GM19193 (cell line): ENCODE measurements around the gene CAMTA1.

ENCODE experiments used
- POLR2A ChIP-seq: IDR thresholded peaks from 4 replicates; pipeline ENCODE4 v1.6.1; 2011; ENCODE audit not compliant: insufficient read depth, insufficient read length; ENCODE audit errors: extremely low read depth

The CAMTA1 gene

DNA sequence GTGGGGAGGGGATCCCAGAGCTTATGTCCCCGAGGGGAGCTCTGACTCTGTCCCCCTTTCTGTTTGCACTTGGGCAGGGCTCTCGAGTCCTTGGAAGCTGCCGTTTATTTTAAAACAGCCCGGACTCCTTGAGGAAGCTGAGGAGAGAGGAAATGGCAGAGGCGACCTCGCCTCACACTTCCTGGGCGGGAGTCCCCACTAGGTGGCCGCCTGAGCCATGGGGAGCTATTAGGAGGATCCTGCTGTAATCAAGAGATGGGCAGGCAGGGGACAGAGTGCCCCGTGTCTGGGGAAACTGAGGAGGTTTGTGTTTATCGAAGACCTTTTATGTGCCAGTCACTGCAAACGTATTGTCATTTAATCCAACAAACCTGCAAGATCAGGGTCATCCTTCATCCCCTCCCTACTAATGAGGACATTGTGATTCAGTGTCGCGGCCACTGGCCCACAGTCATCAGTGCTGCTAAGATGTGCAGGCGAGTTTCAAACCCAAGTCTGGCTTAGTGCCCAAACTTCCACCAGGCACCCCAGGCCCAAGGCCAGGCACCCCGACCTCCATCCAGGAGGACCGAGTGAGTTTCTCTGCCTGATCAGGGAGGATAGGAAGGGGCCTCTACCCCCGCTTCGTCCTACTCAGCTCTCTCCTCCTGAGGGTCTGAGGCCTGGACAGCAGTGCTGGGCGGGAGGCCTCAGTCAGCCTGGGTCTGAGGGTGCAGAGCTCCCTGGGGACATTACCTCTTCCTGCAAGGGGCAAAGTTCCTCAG is 669.0 kb downstream of the CAMTA1 start:
- no peak for TF ChIP-seq POLR2A

DNA sequence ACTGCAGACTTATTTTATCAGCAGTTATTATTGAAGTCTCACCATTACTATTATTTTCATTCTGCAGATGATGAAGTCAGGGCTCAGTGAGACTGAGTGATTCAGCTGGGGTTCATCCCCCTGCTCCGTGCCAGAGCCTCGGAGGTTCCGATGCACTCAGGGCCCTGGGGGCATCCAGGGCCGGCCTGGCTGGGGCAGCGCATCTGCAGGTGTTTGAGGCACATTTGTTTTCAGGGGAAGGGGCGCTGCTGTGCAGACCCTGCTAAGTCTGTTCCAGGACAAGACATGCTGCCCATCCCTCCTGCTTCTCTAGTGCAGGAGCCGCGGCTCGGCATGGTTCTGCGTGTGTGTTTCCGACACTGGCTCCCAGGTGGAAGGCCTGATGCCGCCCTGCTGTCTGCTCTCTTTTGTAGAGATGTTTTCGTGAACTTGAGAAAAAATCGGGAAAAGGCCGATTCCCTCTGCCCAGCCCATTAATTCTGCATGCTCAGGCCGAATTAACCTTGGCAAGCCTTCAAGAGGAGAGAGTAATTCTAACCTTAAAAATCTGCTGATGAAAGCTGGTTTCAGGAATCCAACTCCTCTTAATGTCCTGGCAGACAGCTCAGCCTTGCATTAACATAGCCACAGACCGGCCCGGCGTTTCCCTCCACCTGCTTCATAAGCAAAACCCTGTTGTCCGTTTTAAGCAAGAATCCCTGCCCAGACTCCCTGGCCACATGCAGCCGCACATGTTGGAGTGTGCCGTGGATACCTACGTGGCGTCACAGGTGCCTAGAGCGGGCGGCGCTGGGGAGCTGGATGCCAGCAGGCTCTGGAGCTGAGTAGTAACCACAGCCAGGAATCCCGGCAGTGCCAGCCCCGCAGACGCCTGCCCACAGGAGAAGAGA is 669.9 kb downstream of the CAMTA1 start:
- no peak for TF ChIP-seq POLR2A

DNA sequence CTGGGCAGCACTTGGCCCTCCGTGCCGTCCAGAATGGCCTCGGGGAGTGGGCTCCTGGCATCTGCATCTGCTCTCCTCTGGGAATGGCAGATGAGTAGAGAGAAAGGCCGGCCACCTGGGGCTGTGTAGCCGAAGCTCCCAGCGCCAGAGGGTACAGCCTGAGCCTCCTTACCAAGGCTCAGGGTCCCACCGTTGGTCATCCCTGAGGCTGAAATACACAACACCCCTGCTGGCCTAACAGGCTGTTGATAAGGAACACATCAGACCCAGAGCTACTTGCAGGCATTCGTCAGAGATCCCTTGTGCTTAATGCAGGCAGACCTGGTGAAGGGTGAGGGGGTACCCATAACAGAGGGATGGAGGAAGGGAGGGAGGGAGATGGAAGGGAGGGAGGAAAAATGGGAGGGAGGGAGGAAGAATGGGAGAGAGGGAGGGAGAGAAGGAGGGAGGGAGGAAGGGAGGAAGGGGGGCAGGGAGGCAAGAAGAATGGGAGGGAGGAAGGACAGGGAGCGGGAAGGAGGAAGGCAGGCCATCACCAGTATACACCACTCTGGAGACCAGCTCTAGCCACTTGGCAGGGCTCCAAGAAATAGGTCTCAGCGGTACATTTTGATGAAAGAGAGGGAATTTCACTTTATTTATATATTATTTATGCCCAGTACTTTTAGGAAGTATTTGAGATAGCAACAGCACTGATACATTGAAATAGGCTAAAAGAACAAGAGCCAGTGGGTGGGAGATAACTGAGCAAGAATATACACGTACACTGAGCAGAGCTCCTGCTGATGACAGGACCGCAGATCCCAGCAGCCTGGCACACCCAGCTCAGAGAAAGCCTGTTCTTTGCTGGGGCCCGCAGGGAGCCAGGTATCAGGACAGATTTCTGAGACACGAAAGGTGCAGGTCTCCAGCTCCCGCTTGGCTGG is 670.8 kb downstream of the CAMTA1 start:
- TF ChIP-seq POLR2A: no peak

DNA sequence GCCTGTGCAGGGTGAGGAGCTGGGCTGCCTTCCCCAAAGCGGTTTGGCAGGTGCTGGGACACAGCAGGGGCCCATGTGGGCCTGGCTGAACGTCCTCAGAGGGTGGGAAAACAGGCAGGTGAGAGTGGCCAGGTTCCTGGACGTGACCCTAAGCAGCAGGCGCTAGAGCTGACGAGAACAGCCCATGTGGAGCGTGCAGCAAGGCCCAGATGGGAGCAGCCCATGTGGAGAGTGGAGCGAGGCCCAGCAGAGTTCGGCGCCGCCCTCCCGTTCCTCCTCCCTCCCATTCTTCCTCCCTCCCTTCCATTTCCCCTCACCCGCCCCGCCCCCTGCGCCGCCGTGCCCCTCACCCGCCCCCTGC is 671.4 kb downstream of the CAMTA1 start:
- TF ChIP-seq POLR2A: no peak

DNA sequence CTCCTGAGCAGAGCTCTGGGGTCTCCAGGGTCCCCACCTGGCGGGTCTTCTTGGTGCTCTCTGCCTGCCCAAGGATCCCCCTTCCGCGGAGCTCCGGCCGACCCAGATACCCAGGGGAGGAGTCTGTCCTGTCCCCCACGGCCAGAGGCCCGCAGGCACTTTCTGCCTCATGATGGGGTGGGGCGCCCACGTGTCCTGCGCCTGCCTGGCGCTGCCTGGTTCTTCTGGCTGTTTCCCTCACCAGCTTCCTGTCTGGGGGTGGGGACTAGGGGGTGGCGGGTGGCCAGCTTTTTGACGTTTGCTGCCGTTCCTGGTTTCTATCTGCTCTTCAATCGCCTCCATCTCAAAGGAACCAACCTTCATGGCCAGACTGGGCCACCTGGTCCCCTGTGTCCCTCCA is 672.6 kb downstream of the CAMTA1 start:
- no peak for TF ChIP-seq POLR2A

DNA sequence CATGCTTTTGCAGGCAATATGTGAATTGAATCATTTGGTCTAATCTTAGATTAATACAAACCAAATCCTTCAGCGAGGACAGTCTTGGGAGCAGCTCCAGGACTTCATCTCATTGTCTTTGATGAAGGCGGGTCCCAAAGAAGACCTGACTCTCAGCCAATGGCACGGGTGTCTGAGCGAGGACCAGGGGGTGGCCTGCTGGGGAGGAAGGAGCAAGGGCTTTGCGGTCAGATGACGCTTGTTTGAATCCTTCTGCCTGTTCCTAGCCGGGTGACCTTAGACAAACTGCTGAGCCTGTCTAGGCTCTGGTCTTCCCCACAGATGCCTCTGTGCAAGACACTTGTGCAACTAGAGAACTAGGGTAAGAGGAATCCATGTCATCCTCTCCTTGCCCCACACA is 673.7 kb downstream of the CAMTA1 start:
- TF ChIP-seq POLR2A: no peak

DNA sequence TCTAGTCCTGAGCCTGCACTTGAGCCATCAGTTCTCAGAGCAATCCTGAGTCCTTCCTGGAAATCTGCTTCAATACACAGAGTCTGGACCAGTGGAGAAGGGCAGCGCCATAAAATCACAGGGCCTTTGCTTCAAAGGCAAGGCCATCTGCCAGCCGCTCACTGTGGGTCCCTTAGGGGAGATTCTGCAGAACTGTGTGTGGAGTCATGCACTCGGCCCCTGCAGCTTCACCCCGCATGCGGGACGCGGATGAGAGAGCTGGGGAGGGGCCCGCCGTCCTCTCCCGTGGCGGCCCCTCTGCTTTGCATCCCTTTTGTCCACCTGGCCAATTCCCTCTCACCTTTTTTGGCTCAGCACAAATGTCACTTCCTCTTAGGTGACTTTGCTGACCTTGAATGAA is 674.7 kb downstream of the CAMTA1 start:
- TF ChIP-seq POLR2A: no peak

DNA sequence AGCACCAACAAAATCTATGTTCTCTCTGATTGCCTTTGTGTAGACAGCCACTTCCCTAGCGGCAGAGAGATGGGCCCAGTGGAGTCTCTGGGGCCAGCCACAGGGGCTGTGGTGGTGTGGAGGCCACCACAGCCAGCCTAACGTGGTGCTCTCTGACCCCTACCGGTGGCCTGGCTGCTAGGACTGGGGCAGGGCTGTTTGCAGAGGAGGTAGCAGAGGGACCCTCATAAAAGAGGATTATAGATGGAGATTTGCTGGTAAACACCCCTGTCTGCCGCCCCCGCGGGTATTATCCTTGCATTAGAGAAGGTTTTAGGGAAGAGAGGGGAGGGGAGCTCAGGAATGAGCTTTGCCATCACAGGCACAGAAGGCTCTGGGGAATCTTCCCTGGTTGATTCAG is 675.6 kb downstream of the CAMTA1 start:
- no peak for TF ChIP-seq POLR2A

DNA sequence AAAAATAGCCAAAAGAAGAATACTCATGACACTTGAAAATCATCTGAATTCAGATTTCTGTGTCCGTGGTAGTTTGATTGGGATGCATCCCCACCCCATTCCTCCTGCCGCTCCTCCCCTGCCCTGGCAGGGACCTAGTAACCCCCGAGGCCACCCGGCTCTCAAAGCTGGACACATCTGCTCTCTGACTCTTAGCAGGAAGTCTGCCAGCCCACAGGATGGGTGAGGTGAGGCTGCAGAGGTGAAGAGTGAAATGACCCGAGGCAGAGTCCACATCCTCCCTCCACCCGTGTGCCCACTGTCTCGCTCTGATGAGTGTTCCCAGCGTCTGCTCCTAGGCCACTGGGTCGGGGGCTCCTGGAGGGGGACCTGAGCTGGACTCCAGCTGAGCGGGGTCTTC is 677.4 kb downstream of the CAMTA1 start:
- no peak for TF ChIP-seq POLR2A

DNA sequence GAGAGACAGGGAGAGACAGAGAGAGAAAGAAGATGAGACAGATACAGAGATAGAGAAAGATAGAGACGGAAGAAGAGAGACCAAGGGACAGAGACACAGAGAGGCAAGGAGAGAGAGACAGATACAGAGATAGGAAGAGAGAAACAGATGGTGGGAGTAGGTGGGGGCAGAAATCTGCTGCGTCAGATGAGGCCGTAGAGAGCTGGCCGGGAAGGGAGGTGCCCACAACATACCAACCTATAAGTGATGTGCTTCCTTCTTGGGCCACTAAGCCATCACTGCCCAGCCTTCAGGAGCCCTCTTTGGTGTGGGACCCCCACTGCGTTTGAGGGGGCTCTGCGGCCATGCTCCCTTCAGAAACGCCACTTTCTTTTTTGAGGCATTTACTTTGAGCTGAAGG is 678.3 kb downstream of the CAMTA1 start:
- no peak for TF ChIP-seq POLR2A

DNA sequence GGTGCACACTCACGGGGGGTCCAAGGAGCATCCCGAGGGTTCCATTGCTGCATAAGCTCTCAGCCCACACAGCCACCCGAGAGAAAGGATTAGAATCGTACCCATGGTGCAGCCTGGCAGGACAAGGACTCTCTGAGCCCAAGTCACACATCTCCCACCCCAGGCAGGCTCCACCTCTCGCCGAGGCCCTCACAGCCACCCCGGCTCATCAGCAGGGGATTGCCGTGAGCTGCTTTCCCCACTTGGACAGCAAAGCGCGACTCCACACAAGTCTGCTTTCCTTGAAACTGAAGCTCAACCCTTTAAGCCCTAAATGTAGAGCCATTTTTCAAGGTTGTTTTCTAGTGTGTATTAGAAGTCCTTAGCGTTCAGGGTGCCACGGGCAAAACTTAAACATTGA is 679.5 kb downstream of the CAMTA1 start:
- no peak for TF ChIP-seq POLR2A

DNA sequence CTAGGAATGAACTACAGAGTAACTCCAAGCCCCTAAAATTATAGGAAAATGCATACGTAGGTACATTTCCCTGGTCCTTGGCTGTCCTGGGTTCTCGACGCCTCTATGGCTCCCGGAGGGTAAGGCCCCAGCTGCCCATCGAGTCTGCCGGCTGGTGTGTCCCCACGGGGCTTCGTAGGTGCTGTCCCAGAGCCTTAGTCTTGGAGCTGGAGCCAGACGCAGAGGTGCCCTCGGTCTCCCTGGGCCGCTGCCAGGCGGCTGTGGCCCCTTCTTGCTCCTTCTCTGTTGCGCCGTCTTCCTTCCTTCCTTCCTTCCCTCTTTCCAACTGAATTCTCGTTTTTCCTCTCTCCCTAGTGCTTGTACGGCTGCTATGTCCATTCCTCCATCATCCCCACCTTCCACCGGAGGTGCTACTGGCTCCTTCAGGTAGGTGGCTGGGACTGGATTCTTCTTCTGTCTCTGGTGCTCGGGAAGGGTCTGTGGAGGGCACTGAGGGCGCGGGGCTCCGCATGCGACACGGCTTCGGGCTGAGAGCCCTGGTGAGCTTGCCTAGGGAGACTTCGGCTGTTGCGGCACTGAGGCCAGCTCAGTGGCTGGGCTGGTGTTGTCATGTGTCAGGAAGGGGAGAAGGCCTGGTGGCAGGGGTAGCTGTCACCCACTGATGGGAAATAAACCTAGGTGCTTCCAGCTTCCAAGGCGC is 682.4 kb downstream of the CAMTA1 start:
- TF ChIP-seq POLR2A: no peak

DNA sequence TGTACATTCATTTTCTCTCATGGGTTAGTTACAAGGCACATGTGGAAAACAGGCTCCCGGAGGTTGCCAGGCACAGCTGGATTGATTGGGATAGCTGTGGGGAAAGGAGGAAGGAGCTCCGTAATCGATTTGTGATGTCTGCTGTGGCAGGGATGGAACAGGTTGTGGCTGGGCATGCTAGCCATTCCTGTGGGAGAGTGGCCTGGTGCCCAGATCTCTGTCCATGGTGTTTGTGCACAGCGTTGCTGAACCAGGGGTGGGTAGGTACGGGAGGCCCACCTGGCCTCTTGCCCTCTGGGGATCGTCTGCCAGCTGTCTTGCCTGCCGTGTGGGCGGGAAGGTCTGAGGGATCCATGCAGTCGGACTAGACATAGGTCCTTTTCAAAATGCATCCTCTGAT is 683.0 kb downstream of the CAMTA1 start:
- TF ChIP-seq POLR2A: no peak

DNA sequence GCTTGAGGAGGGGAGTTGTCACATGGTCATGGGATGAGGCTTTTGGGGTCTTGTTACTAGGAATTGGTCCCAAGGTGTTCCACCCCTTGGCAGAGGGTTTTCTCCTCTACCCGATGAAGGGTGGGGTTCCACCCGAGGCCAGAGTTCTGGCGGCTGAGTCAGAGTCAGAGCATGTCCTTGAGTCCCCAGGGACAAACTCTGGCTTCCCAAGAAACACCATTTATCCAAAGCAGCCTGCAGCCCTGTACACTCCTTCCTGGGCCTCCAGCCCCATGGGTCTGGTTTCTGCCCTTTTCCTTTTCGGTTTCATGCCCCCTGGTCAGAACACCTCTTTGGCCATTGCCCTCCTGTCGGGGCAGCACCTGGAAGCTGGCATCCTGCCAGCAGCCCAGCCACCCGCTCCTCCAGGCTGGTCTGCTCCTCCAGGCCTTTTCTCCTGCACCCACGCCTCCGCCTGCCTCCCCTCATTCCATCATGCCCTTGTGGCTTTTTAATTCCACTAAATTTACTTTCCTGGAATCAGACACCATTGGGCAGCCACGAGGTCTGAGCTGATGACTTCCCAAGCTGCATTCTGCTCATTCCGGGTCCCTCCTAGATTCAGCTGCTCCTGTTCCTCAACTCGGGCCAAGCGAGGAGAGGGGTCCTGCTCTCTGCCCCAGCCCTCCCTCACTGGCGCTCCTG is 684.1 kb downstream of the CAMTA1 start:
- TF ChIP-seq POLR2A: no peak
